Activated naive CD8-positive, alpha-beta T cell (primary cell): ENCODE results near the gene SAMMSON.

Experiments
- H3K27ac Mint-ChIP-seq: one replicate; pipeline ENCODE4 v1.8.0; 2021; ENCODE audit warnings: mixed read lengths
- H3K27me3 Mint-ChIP-seq: one replicate; pipeline ENCODE4 v1.8.0; 2021; ENCODE audit warnings: mixed read lengths
- H3K36me3 Mint-ChIP-seq: one replicate; pipeline ENCODE4 v1.8.0; 2021; ENCODE audit warnings: mixed read lengths
- H3K4me1 Mint-ChIP-seq: one replicate; pipeline ENCODE4 v1.8.0; 2021; ENCODE audit warnings: low read depth, mixed read lengths
- H3K4me3 Mint-ChIP-seq: one replicate; pipeline ENCODE4 v1.8.0; 2021; ENCODE audit warnings: mild to moderate bottlenecking, mixed read lengths
- H3K9me3 Mint-ChIP-seq: one replicate; pipeline ENCODE4 v1.8.0; 2021; ENCODE audit warnings: low read depth, mixed read lengths

SAMMSON gene

GRCh38 chr3:69999140-70000027, at the start of gene SAMMSON:
SAMMSON (plus strand) TSS chr3:69999733.
- Mint-ChIP-seq H3K9me3 (no peaks in the 10 kb centered on the region), H3K27ac (no peak within 1 kb of the TSS), H3K36me3 (no peaks in the 10 kb centered on the region), H3K4me3 (no peak within 1 kb of the TSS), H3K4me1 (no peaks in the 10 kb centered on the region), H3K27me3 (peaks cover 2% of the 10 kb centered on the region)

- no peaks in the 10 kb centered on the region for H3K27me3 Mint-ChIP-seq
- no peaks in the 10 kb centered on the region for H3K9me3 Mint-ChIP-seq
- no peak overlapping the region for H3K4me3 Mint-ChIP-seq
- no peak overlapping the region for H3K27ac Mint-ChIP-seq
- H3K4me1 Mint-ChIP-seq: no peaks in the 10 kb centered on the region
- no peaks in the 10 kb centered on the region for H3K36me3 Mint-ChIP-seq
These were observed 47.9 kb upstream of the SAMMSON start for GRCh38 chr3:69951616-69952015.

DNA sequence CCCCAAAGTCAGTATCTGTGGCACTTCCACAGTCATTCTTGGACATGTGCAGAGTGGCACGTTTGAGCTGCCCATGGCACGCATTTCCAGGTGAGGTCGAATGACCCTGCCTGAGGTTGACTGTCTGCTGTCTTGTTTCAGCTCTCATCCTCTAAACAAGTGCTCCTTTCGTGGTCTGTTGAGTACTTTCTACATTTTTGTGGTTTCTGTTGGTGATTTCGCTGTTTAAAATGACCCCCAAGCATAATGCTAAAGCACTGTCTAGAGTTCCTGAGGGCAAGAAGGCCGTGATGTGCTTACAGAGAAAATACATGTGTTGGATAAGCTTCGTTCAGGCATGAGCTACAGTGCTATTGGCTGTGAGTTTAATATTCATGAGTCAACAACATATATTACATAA, 40.0 kb upstream of the SAMMSON start:
- Mint-ChIP-seq H3K4me3 (no peak overlapping the region), H3K36me3 (no peaks in the 10 kb centered on the region), H3K27me3 (no peaks in the 10 kb centered on the region), H3K27ac (no peak overlapping the region), H3K4me1 (no peaks in the 10 kb centered on the region), H3K9me3 (no peaks in the 10 kb centered on the region)

- Mint-ChIP-seq H3K4me1 (no peaks in the 10 kb centered on the region), H3K27ac (no peak overlapping the region), H3K4me3 (no peak overlapping the region), H3K9me3 (no peaks in the 10 kb centered on the region), H3K36me3 (no peaks in the 10 kb centered on the region), H3K27me3 (no peaks in the 10 kb centered on the region)
These were observed 37.7 kb upstream of the SAMMSON start for GRCh38 chr3:69961706-69962439.

GRCh38 chr3:69963643-69964042, 35.9 kb upstream of the SAMMSON start:
- Mint-ChIP-seq H3K27me3 (no peaks in the 10 kb centered on the region), H3K36me3 (no peaks in the 10 kb centered on the region)

GRCh38 chr3:69967156-69967555, 32.4 kb upstream of the SAMMSON start:
- Mint-ChIP-seq H3K36me3 (no peaks in the 10 kb centered on the region), H3K27me3 (no peaks in the 10 kb centered on the region), H3K4me3 (no peak overlapping the region), H3K4me1 (no peaks in the 10 kb centered on the region), H3K9me3 (no peaks in the 10 kb centered on the region), H3K27ac (no peak overlapping the region)

More at GRCh38 chr3:69963643-69964042, 35.9 kb upstream of the SAMMSON start:
- no peaks in the 10 kb centered on the region for H3K9me3 Mint-ChIP-seq
- H3K4me1 Mint-ChIP-seq: no peaks in the 10 kb centered on the region
- H3K4me3 Mint-ChIP-seq: no peak overlapping the region
- no peak overlapping the region for H3K27ac Mint-ChIP-seq

DNA sequence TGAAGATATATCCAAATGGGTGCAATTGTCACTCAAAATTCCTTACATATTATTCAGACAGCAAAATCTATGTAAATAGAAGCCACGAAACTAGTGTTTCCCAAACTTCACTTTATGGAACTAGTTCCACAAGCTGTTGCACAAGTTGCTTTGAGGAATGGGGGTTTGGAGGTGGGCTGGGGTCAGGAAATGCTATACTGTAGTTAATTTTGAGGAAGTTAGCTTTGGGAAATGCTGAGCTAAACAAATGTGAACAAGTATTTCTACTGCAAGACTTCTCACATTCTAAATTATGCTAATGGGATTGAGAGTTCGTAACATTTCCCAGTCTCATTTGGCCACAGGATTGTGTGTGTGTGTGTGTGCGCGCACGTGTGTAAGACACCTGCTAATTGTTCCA, 28.7 kb upstream of the SAMMSON start:
- no peak overlapping the region for H3K4me3 Mint-ChIP-seq
- no peaks in the 10 kb centered on the region for H3K36me3 Mint-ChIP-seq
- no peak overlapping the region for H3K27ac Mint-ChIP-seq
- H3K9me3 Mint-ChIP-seq: no peaks in the 10 kb centered on the region
- H3K4me1 Mint-ChIP-seq: no peaks in the 10 kb centered on the region
- peaks cover 5% of the 10 kb centered on the region for H3K27me3 Mint-ChIP-seq

DNA sequence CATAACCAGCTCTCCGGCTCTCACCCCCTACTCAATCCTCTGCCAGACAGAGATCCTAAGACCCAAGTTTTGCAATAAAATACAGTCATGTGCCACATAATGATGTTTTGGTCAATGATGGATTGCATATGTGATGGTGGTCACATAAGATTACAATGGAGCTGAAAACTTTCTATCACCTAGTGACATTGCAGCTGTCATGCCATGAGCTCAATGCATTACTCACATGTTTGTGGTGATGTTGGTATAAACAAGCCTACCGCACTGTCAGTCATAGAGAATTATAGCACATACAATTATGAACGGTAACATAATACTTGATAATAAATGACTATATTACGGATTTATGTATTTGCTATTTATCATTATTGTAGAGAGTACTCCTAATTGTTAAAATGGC, 26.9 kb upstream of the SAMMSON start:
- H3K4me3 Mint-ChIP-seq: no peak overlapping the region
- peaks cover 5% of the 10 kb centered on the region for H3K27me3 Mint-ChIP-seq
- no peak overlapping the region for H3K27ac Mint-ChIP-seq
- no peaks in the 10 kb centered on the region for H3K4me1 Mint-ChIP-seq
- peaks cover 4% of the 10 kb centered on the region for H3K9me3 Mint-ChIP-seq
- no peaks in the 10 kb centered on the region for H3K36me3 Mint-ChIP-seq

DNA sequence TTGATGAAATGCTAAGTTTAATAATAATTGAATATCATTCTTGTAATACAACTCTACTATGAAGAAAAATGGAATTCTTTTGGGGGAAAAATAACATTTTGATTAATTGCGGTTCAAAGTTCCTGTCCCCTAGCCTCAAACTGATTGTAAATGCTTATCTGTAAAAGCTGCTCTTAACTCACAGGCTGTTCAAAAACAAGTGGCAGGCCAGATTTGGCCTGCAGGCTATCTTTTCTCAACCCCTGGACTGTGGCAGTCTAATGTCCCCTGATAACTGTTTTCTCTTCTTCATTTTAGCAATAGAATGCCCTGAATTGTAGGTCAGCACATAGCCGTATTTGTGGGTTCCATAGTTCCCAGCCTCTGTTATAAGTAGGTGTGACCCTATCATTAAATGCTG, 23.5 kb upstream of the SAMMSON start:
- no peak overlapping the region for H3K4me3 Mint-ChIP-seq
- peaks cover 10% of the 10 kb centered on the region for H3K9me3 Mint-ChIP-seq
- H3K4me1 Mint-ChIP-seq: no peaks in the 10 kb centered on the region
- no peaks in the 10 kb centered on the region for H3K36me3 Mint-ChIP-seq
- peaks cover 7% of the 10 kb centered on the region for H3K27me3 Mint-ChIP-seq
- no peak overlapping the region for H3K27ac Mint-ChIP-seq

DNA sequence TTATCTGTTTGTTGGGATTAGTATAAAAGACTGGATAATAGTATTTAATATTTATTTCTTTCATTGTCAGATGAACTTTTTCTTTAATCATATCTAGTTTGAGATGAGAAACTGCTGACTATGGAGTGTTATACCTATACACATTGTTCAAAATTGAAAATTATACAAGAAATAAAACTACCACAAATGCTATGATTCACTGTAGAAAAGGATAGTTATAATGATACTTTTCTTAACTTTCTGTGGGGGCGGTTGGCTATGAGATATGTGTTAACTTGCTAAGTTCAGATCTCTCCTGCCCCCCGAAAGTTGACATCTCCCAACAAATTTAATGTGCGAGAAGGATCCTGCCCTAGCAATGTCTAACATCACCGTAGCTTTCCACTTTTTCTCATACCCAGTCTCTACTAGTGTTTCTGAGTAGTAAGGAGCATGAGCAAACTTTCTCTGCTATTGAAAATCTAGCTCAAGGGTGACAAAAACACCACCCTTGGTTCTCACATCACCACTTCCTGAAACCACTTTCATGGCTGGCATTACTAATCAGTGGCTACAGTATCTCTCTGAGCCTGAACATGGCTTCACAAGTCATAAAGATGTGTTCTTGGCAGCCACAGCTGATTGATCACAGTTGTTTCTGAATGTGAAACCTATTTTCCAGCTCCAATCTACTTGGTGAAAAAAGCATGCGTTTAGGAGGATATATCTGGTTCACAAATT, 15.8 kb upstream of the SAMMSON start:
- Mint-ChIP-seq H3K27ac (no peak overlapping the region), H3K9me3 (no peaks in the 10 kb centered on the region), H3K4me1 (no peaks in the 10 kb centered on the region), H3K4me3 (no peak overlapping the region), H3K27me3 (peaks cover 8% of the 10 kb centered on the region), H3K36me3 (no peaks in the 10 kb centered on the region)

- H3K4me1 Mint-ChIP-seq: no peaks in the 10 kb centered on the region
- no peak overlapping the region for H3K27ac Mint-ChIP-seq
- no peak overlapping the region for H3K4me3 Mint-ChIP-seq
- peaks cover 8% of the 10 kb centered on the region for H3K27me3 Mint-ChIP-seq
- no peaks in the 10 kb centered on the region for H3K9me3 Mint-ChIP-seq
- no peaks in the 10 kb centered on the region for H3K36me3 Mint-ChIP-seq
These were observed 14.3 kb upstream of the SAMMSON start for GRCh38 chr3:69985266-69985665.

DNA sequence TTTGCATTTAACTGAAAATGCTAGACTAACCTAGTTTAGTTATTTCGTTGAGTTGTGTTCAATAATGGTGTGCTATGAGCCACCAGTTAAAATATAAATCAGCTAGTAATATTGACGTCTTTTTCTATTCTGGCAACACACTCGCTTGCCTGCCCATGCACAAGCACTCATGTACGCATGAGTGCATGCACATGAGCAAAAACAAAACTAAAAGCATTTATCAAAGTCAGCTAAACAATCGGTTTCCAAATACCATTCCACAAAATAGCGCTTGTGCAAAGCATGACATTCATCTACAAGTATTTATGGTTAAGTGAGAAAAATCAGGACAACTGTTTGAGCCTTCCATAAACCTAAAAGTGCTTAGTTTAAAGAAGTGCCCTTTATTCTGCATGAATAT, 13.1 kb upstream of the SAMMSON start:
- H3K36me3 Mint-ChIP-seq: no peaks in the 10 kb centered on the region
- H3K27ac Mint-ChIP-seq: no peak overlapping the region
- no peak overlapping the region for H3K4me3 Mint-ChIP-seq
- H3K27me3 Mint-ChIP-seq: peaks cover 6% of the 10 kb centered on the region
- no peaks in the 10 kb centered on the region for H3K4me1 Mint-ChIP-seq
- H3K9me3 Mint-ChIP-seq: no peaks in the 10 kb centered on the region

DNA sequence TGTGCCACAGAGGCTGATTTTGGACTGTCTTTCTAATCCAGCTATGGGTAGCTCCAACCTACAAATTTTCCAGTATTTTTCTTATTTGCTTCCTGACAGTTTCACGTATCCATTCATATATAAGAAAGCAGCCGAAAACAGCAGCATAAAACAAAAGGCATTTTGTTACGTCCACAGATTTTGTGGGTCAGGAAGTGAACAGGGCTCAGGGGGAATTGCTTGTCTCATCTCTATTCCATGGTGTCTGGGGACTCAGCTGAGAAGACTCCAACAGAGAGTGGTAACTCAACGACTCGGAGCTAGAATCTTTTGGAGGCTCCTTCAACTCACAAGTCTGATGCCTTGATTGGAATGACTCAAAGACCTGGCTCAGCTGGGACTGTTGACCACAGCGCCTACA, 11.7 kb upstream of the SAMMSON start:
- Mint-ChIP-seq H3K36me3 (no peaks in the 10 kb centered on the region), H3K4me3 (no peak overlapping the region), H3K9me3 (no peaks in the 10 kb centered on the region), H3K4me1 (no peaks in the 10 kb centered on the region), H3K27me3 (peaks cover 6% of the 10 kb centered on the region), H3K27ac (no peak overlapping the region)

DNA sequence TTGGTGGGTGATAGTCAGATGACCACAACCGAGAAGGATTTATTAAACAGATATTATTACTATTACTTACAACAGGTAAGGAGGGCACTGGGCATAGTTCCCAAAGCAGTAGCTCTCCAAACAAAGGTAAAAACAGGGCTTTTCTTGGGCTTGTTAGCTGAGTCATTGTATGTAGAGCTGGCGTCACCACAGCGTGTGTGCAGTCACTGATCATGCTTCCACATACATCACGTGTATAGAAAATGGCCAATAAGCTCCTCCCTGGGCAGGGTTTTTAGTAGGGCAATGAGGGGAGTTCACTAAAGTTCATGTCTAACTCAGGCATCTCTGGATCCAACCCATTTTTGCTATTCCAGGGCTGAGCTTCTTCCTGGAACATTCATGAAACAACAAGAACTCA, 5.8 kb upstream of the SAMMSON start:
- H3K27ac Mint-ChIP-seq: no peak overlapping the region
- no peaks in the 10 kb centered on the region for H3K9me3 Mint-ChIP-seq
- peaks cover 2% of the 10 kb centered on the region for H3K27me3 Mint-ChIP-seq
- no peaks in the 10 kb centered on the region for H3K36me3 Mint-ChIP-seq
- no peaks in the 10 kb centered on the region for H3K4me1 Mint-ChIP-seq
- no peak overlapping the region for H3K4me3 Mint-ChIP-seq

- no peaks in the 10 kb centered on the region for H3K4me1 Mint-ChIP-seq
- H3K27ac Mint-ChIP-seq: no peak overlapping the region
These were observed 4.6 kb upstream of the SAMMSON start for GRCh38 chr3:69994919-69995318.

More at GRCh38 chr3:69994919-69995318, 4.6 kb upstream of the SAMMSON start:
- H3K9me3 Mint-ChIP-seq: no peaks in the 10 kb centered on the region
- H3K27me3 Mint-ChIP-seq: peaks cover 2% of the 10 kb centered on the region
- no peak overlapping the region for H3K4me3 Mint-ChIP-seq
- H3K36me3 Mint-ChIP-seq: no peaks in the 10 kb centered on the region
